Measurements from ENCODE around the gene INF2.
"Not testable (repeated sequence)": the region's sequence is repeated elsewhere in the genome, so short reads cannot be mapped to it uniquely, and the experiment has no call there.

INF2 gene

GRCh38 chr14:104659146-104659545 is 30.3 kb upstream of the INF2 start:
- TF ChIP-seq CTCF (conservative IDR thresholded peaks at IDR 0.05; ENCODE audit: low read depth, low read length): no peak
- no peaks in the 10 kb centered on the region for H3K4me1 ChIP-seq (ENCODE audit: low read depth, poor library complexity, severe bottlenecking)

GRCh38 chr14:104659764-104660523 is 29.5 kb upstream of the INF2 start:
- H3K9ac ChIP-seq: no peak overlapping the region
- no peak for TF ChIP-seq CTCF (conservative IDR thresholded peaks at IDR 0.05; ENCODE audit: low read depth, low read length)
- H2AFZ ChIP-seq (ENCODE audit: low read depth): no peak overlapping the region
- H3K4me1 ChIP-seq (ENCODE audit: low read depth, poor library complexity, severe bottlenecking): no peaks in the 10 kb centered on the region
- peaks cover 19% of the 10 kb centered on the region; the same call in 1 of the 2 replicates for H3K27me3 ChIP-seq (ENCODE audit: insufficient read depth, low read depth)
- no peak overlapping the region for H3K27ac ChIP-seq
- H3K4me3 ChIP-seq (IDR thresholded peaks at IDR 0.05; ENCODE audit: insufficient read depth, low read depth, low read length): no peak overlapping the region
- H3K79me2 ChIP-seq (ENCODE audit: insufficient read depth, low read depth): no peaks in the 10 kb centered on the region
- no peaks in the 10 kb centered on the region for H4K20me1 ChIP-seq (ENCODE audit: insufficient read depth)
- no peak overlapping the region for H3K4me2 ChIP-seq
- no peaks in the 10 kb centered on the region for H3K36me3 ChIP-seq (ENCODE audit: insufficient read depth)

More at GRCh38 chr14:104659146-104659545, 30.3 kb upstream of the INF2 start:
- Histone ChIP-seq H3K79me2 (ENCODE audit: insufficient read depth, low read depth) (no peaks in the 10 kb centered on the region), H3K27ac (no peak overlapping the region), H3K4me3 (IDR thresholded peaks at IDR 0.05; ENCODE audit: insufficient read depth, low read depth, low read length) (no peak overlapping the region), H3K9ac (no peak overlapping the region), H3K27me3 (ENCODE audit: insufficient read depth, low read depth) (peaks cover 19% of the 10 kb centered on the region; the same call in 1 of the 2 replicates), H3K4me2 (no peak overlapping the region), H2AFZ (ENCODE audit: low read depth) (no peak overlapping the region), H3K36me3 (ENCODE audit: insufficient read depth) (no peaks in the 10 kb centered on the region), H4K20me1 (ENCODE audit: insufficient read depth) (no peaks in the 10 kb centered on the region)

GRCh38 chr14:104660597-104660996 is 28.8 kb upstream of the INF2 start:
- Histone ChIP-seq H2AFZ (ENCODE audit: low read depth) (no peak overlapping the region), H3K4me1 (ENCODE audit: low read depth, poor library complexity, severe bottlenecking) (no peaks in the 10 kb centered on the region), H3K79me2 (ENCODE audit: insufficient read depth, low read depth) (no peaks in the 10 kb centered on the region), H3K4me3 (IDR thresholded peaks at IDR 0.05; ENCODE audit: insufficient read depth, low read depth, low read length) (no peak overlapping the region), H3K4me2 (no peak overlapping the region), H3K27ac (no peak overlapping the region), H3K9ac (no peak overlapping the region), H4K20me1 (ENCODE audit: insufficient read depth) (no peaks in the 10 kb centered on the region), H3K27me3 (ENCODE audit: insufficient read depth, low read depth) (peaks cover 15% of the 10 kb centered on the region; the same call in 1 of the 2 replicates), H3K36me3 (ENCODE audit: insufficient read depth) (no peaks in the 10 kb centered on the region)
- no peak for TF ChIP-seq CTCF (conservative IDR thresholded peaks at IDR 0.05; ENCODE audit: low read depth, low read length)

GRCh38 chr14:104661086-104661485 is 28.3 kb upstream of the INF2 start:
- Histone ChIP-seq H3K36me3 (ENCODE audit: insufficient read depth) (no peaks in the 10 kb centered on the region), H3K4me3 (IDR thresholded peaks at IDR 0.05; ENCODE audit: insufficient read depth, low read depth, low read length) (no peak overlapping the region), H3K4me2 (no peak overlapping the region), H3K4me1 (ENCODE audit: low read depth, poor library complexity, severe bottlenecking) (no peaks in the 10 kb centered on the region), H3K27ac (no peak overlapping the region), H3K27me3 (ENCODE audit: insufficient read depth, low read depth) (peaks cover 11% of the 10 kb centered on the region; the same call in 1 of the 2 replicates), H3K9ac (no peak overlapping the region), H2AFZ (ENCODE audit: low read depth) (no peak overlapping the region), H4K20me1 (ENCODE audit: insufficient read depth) (no peaks in the 10 kb centered on the region), H3K79me2 (ENCODE audit: insufficient read depth, low read depth) (no peaks in the 10 kb centered on the region)
- no peak for TF ChIP-seq CTCF (conservative IDR thresholded peaks at IDR 0.05; ENCODE audit: low read depth, low read length)

GRCh38 chr14:104661528-104662157 is 27.8 kb upstream of the INF2 start:
- not testable (repeated sequence) for H3K27ac ChIP-seq; H3K27me3 ChIP-seq (ENCODE audit: insufficient read depth, low read depth); H2AFZ ChIP-seq (ENCODE audit: low read depth); H3K36me3 ChIP-seq (ENCODE audit: insufficient read depth); H3K9ac ChIP-seq; H3K4me3 ChIP-seq (IDR thresholded peaks at IDR 0.05; ENCODE audit: insufficient read depth, low read depth, low read length); H3K79me2 ChIP-seq (ENCODE audit: insufficient read depth, low read depth); H4K20me1 ChIP-seq (ENCODE audit: insufficient read depth); H3K4me1 ChIP-seq (ENCODE audit: low read depth, poor library complexity, severe bottlenecking); H3K4me2 ChIP-seq

- H3K36me3 ChIP-seq (ENCODE audit: insufficient read depth); H3K4me3 ChIP-seq (IDR thresholded peaks at IDR 0.05; ENCODE audit: insufficient read depth, low read depth, low read length); H4K20me1 ChIP-seq (ENCODE audit: insufficient read depth); H3K9ac ChIP-seq; H3K79me2 ChIP-seq (ENCODE audit: insufficient read depth, low read depth); H3K4me2 ChIP-seq; H2AFZ ChIP-seq (ENCODE audit: low read depth); H3K27me3 ChIP-seq (ENCODE audit: insufficient read depth, low read depth); H3K4me1 ChIP-seq (ENCODE audit: low read depth, poor library complexity, severe bottlenecking); H3K27ac ChIP-seq: not testable (repeated sequence)
Observed at GRCh38 chr14:104662472-104662871, 26.9 kb upstream of the INF2 start.
